Fibroblast of the conjunctiva (primary cell): ENCODE data around the gene TRAPPC1.

Experiments
- DNase-seq: peaks from one replicate; pipeline ENCODE4 v3.0.0-alpha.2; 2010; ENCODE audit warnings: low read depth

The TRAPPC1 gene

DNA sequence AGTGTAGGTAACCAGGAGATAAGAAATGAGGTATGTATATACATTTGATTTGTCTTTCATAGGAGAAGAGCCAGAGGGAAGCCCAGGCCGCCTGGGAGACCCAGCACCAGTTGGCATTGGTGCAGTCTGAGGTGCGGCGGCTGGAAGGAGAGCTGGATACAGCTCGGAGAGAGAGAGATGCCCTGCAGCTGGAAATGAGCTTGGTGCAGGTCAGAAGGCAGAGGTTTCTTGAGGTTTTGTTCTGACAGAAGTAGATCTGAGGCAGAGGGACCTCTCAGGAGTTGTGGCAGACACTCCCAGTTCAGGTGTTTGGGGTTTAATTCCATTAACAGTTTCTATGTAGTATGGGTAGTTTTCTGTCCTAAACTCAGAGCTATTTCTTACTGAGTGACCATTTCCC lies 8.3 kb upstream of the TRAPPC1 start:
- no peak for DNase-seq

DNA sequence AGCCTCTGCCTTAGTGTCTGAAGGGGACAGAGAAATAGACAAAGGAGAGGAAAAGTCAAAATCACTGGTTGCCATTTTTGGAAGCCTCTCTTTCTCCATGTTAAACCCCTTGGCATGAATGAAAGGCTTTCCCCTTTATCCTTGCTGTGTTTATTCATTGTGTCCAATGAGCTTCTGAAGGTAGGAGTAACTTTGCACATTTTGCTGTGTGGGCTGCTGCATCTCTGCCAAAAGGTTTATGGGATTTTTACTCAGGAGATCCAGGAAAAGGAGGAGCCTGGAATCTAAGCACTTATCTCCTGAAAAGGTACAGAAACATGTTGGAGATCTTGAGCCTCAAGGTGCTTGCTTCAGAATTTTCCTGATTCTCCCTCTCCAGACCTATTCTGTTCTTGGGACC lies 4.1 kb upstream of the TRAPPC1 start:
- no peak for DNase-seq

DNA sequence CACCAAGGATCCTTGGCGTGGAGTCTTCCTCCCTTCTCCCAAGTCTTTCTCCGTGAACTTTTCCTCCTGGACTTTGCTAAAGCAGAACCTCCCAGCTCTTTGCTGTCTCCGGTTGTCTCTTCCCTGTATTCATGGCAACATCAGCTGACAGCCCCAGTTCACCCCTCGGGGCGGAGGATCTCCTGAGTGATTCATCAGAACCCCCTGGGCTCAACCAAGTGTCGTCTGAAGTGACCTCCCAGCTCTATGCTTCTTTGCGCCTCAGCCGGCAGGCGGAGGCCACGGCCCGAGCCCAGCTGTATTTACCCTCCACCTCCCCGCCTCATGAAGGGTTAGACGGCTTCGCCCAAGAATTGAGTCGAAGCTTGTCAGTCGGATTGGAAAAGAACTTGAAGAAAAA lies 1.2 kb upstream of the TRAPPC1 start:
- no peak for DNase-seq

DNA sequence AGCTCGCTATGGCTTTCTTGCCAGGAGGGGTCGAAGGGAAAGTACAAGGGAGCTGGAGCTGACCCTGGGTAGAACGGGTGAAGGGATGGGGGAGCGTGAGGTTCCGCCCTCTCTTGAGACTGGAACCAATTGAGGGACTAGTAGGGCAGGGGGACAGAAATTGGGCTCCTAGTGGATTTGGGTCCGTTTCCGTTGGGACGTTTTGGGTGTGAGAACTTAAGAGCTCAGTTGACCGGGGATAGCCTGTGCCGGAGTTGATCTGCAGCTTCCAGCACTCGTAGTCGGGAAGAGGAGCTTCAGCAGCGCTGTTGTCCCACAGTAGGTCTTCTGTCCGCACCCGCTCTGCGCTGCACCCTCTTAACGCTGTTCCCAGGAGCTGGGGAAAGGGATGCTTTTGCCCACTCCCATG lies 741 bp upstream of the TRAPPC1 start:
- no peak for DNase-seq

DNA sequence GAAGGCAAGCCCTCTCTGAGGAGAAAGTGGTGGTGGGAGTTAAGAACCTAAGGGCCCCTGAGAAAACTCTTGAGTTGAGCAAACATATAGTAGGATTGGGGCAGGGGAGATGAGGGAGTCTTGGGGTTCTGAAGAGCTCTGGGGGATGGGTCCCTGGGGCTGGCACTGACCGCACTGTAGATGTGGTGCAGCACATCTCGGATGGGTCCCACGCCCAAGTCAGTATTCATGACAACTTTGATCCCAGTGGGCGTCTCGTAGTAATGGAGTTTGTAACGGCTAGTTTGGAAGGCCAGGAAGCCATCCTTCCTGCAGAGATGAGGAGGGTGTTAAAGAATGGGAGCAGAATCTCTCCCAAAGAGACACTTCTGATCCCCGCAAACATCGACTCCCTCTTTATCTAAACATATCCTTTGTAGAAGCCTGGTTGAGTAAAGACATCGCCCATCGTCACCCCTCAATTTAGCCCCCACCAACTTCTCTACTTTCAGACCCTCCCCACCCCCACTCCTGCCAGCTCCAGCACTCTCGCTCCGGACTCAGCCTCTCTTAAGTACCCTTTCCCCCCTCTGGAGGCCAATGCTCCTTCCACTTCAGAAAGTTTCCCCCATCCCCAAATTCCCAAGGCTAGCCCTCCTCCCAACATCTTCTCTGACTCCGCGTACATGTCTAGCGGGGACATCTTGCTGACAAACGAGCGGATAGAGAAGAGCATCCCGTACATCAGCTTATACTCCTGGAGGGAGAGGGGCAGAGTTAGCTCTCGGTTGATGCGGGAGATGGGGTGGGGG lies 710 bp downstream of the TRAPPC1 start:
- DNase-seq: no peak

DNA sequence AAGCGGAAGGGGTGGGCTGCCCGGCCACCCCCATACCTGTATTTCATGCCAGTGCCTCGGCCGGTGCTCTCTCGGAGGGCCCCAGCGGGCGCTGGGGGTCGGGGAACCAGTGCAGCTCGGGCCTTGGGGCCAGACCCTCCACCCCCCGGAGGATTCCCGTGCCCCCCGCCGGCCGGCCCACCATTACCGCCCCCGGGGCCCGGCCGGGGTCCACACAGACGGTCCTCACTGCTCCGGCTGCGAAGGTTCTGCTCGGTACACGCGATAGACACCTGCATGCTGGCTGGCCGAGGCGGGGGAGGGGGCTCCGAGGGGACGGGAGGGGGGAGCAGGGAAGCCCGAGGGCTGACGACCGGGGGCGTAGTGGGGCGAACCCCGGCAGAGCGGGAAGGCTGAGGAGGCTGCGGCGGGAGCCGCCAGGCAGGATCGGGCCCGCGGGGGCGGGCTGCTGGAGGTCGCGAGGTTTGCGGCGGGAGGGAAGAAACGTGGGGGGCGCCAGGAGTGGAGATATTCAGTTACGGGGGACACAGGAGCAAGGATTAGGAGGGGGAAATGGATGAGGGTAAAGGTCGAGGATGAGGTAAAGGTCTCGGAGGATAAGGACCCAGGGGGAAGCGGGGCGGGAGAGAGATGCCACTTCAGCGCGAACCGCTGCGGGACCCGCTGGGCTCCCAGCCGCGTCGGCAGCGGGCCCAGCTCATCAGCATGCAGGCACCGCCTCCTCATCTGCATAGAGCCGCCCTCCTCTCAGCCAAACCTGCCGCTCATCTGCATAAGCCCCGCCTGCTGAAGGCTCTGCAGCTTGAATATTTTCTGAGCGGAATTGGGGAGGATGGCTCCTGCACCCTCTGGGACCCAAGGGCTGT lies 2.4 kb downstream of the TRAPPC1 start, which contains the start of gene KCNAB3:
KCNAB3 (minus strand) TSS at position 699 of the 866 bp plus-strand sequence; CDS start at position 278, 421 bp downstream.
- no peak for DNase-seq

DNA sequence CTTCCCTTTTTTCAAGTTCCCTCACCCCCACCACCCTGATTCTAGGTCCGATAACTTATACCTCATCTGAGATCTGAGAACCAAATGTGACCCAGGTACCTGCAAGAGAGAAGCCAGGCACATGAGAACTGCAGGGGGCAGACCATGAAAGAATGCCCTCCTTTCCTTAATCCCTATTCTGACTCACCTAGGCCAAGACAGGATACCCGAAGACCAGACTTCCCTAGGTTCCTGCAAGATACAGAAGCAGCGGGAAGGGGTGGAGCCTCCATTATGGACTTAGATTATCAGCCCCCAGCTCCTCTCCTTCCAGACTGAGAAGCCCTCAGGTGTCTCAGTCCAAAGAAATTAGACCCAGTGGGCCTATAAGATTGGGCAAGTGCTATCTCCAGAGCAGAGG lies 4.2 kb downstream of the TRAPPC1 start:
- no peak for DNase-seq

DNA sequence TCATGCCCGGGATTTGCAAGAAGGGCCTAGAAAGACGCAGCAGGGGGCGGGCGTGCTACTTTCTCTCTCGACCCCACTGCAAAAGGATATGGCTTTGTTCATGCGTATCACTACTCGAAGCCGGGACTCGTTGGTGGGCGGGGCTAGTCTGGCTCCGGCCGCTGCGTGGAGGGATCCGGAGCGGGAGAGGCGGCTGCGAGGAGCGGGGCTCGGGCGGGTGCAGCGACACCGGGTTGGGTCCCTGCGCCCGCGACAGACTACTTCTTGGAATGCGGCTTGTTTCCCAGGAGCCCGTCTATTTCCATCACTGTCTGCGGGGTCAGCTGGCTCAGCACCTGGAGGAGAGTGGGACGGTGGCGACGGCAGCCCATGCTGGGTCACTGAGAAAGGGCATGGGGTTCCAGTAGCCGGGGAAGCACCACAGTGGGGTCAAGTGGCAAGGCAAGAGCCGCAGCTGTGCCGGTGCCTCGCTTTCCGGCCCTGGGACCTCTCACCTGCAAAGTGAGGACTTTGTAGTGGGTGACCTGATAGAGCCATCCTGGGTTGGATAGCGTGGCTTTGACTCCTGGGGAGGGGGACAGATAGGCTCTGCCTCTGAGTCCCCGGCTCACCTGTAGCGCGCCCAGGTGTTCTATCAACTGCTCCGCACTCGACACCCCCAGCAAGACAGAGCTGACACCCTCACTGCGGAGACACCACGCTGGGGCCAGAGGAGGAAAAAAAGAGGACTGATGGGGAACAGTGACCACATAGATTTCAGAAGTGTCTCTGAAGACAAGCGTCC lies 8.7 kb downstream of the TRAPPC1 start:
- no peak for DNase-seq

DNA sequence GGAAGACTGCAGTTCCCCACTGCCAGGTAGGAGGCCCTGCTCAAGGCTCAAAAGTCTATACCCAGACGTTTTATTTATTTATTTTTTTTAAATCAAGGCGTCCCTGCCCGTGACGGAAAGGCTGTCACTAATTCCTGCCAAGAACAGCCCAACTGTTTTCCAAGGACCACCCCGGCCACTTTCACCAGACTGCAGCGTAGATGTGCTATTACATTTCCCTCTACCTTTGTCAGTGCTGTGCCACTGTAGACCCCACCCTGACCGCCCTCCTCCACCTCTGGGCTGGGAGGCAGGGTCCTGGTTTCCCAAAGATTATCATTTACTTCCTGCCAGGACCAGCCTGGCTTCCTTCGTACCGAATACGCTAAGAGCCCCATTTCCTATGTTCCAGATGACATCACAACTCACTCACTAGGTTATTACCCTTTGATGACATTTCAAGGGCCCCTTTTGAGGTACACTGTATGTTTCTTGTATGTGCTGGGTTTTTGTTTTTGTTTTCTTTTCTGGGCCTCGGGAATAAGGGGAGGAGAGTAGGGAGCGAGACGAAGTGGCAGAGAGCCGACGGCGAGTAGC lies 9.4 kb downstream of the TRAPPC1 start:
- DNase-seq: no peak

DNA sequence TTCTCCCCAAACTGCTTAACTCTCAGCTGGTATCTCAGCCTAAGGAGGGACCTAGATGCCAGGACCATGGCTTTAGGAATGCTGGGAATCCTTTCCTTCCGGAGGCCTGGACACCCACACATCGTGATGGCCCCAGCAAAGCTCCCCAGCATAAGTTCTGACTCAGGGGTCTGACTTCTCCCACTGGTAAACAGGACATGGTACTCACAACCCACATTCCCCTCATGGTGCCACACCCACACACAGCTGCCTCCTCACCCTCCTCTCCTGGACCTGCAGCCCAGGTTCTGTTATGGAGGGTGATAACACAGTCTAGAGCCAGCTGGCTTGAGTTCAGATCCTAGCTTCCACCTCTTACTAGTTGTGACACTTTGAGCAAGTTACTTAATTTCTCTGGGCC lies 14.9 kb downstream of the TRAPPC1 start:
- DNase-seq: no peak

DNA sequence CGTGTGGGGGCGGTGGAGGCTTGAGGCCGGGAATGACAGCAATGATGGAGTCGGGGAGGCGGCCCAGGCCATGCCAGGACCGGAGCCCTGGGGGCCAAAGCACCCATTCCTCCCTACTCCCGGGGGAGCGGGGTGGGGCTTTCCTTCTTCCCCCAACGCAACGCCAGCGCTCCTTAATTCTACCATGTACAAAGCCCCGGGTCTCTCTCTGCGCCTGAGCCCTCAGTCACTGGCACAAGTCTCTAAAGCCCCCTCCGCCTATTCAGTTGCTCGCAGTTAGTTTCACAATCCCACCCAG lies 15.4 kb downstream of the TRAPPC1 start:
- no peak for DNase-seq

DNA sequence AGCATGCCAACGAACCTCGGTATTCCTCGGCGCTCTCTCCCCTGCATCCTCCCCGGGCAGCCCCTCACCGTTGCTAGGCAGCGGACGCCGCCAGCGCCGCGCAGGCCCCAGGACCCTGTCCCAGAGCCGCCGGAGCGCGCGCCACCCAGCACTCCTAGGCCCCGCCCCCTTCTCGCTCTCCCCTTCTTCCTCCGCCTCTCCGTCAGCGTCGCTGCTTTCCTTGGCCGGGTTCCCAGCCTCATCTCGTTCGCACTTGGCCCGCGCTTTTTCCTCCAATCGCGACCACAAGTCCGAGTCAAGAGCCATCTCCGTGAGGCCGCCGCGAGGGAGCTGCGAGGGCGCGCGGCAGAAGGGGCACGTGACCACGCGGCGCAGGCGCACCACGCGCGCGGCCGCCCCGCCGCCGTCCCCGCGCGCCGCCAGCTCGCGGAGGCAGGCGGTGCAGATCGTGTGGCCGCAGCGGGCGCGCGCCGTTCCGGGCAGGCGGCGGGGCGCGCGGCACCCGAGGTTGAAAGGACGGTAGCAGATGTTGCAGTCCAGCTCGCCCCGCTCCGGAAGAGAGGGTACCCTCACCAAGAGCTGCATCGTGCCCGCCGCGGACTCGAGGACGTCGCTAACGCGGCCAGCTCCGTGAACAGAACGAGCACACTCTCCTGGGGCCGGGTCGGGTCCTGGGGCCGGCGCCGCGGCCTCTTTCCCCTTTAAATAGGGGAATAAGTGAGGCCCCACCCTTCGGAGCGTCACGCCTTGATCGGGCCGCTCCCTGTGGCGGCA lies 15.9 kb downstream of the TRAPPC1 start, which contains the start of gene RNF227:
RNF227 (minus strand) TSS at position 679 of the 774 bp plus-strand sequence; CDS start at position 585, 94 bp downstream.
- peak; percentile 94 for DNase-seq

DNA sequence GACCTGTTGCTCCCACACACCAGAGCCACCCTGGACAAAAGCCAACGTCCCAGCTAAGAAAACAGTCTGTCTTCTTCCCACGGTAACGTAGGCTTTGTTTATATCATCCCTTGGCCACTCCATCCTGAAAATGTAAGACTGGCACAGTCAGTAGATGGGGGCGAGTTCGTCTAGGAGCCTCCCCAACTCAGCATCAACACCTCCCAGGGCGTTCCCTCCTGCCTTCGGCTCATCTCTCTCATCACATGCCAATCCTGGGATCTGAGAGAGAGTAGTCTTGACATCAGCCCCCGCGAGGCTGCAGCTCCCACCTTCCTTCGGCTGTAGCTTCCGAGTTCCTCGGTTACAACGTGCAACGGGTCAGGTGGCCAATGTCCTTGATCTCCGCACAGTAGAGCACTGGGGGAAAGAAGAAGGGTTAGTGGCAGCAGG lies 16.6 kb downstream of the TRAPPC1 start:
- no peak for DNase-seq

DNA sequence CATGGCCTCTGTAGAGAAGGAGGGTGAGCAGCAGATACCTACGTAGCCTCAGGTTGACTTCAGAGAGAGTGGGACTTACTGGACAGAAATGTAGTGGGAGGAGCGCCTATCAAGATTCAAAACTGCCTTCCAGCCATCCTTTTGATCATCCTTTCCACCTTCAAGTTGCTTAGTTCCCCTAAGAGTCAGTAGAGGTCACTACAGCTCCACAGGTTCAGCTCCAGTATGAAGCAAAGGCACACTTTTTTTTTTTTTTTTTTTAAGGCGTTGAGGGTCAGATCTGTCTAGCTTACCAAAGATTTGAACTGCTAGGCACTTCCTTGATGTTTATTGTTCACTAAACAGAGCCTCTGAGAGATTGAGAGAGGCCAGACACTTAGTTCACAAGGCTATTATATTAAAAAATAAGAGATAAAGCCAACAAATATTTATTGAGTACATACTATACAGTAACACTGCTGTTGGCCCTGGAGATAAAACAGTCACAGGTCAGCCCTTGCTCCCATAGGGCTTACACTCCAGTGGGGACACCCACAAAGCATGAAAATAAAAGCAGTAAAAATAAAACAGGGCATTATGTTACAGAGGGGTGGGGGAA lies 18.7 kb downstream of the TRAPPC1 start:
- peak; percentile 79 for DNase-seq

DNA sequence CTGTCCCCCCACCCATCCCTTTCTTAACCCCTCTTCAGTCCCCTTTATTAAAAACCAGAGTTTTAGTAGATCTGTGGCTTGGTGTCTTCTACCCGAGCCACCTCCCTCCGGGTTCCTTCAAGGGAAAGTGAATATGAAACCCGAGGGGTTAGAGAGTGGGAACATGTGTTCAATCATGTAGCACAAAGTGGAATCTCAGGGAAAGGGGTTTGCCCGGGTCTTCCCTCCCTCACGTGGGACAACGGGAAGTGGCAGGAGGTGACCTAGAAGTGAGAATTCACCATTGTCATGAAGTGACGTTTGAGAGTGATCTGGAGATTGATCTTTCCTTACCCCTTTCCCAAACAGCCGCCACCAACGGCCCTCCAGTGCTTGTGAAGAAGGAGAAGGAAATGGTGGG lies 20.6 kb downstream of the TRAPPC1 start:
- no peak for DNase-seq

DNA sequence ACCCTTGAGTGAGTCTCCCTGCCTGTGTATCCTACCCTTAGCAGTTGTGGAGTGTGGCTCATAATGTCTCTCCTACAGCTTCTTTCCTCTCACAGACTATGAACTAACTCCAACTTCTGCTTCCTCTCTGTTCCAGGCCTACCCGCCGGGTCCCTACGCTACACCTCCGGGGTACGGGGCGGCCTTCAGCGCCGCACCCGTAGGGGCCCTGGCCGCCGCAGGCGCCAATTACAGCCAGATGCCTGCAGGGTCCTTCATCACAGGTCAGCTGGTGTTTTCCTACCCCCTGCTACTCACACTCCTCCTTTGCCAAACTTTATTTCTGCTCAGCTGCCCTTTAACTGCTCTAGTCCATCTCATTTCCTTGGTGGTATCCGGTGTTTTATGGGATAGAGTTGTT lies 21.0 kb downstream of the TRAPPC1 start:
- no peak for DNase-seq

DNA sequence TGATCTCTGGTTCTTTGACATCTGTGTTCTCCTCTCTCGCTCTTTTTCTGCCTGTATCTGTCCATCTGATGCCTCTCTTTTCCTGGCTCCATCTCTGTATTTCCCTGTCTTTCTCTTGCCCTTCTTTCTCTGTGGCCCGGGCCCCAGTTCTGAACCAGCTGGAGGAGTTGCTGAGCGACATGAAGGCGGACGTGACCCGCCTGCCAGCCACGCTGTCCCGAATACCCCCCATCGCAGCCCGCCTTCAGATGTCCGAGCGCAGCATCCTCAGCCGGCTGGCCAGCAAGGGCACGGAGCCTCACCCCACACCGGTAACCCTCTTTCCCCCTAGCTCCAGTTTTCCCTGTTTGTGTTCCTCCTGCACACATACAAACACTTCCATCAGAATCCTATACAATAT lies 21.5 kb downstream of the TRAPPC1 start:
- no peak for DNase-seq

DNA sequence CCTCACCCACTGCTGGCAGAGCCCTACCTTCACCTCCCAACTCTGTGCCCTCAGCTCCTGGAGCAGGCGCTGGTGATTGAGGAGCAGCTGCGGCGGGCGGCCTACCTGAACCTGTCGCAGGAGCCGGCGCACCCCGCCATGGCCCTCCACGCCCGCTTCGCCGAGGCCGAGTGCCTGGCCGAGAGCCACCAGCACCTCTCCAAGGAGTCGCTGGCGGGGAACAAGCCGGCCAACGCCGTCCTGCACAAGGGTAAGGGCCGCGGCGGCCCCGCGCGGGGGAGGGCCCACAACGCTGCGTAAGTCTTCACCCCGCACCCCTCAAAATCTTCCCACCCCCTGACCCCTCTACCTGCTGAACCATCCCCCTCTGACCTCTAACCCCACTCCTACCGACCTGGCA lies 22.7 kb downstream of the TRAPPC1 start:
- DNase-seq: no peak

DNA sequence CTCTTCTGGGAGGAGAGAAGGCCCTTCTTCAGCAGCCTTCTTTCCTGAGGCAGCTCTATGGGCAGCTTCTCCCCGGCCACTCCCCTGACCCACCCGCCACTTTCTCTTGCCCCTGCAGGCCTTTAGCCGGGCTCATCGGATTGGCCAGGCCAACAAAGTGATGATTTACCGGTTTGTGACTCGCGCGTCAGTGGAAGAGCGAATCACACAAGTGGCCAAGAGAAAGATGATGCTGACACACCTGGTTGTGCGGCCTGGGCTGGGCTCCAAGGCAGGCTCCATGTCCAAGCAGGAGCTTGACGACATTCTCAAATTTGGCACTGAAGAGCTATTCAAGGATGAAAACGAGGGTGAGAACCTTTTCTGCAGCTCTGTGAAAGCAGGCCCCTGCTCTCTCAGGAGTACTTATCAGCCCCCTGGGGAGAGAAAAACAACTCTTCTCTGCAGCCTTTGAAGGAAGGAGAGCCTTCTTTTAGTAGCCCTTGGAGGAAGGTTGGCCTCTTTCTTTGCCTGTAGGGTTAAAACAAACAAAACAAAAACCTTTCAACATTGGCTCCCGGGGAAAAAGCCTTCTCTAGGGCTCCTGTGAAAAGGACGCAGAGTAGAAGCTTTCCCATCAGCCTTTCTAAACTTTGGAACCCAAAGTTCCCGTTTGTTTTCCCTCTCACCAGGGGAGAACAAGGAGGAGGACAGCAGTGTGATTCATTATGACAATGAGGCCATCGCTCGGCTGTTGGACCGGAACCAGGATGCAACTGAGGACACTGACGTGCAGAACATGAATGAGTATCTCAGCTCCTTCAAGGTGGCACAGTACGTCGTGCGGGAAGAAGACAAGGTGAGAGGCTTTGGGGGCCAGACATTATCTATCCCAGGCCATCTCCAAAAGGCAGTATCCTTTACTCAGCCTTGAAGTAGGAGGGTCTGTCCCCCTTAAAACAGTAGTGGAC lies 28.3 kb downstream of the TRAPPC1 start:
- no peak for DNase-seq

DNA sequence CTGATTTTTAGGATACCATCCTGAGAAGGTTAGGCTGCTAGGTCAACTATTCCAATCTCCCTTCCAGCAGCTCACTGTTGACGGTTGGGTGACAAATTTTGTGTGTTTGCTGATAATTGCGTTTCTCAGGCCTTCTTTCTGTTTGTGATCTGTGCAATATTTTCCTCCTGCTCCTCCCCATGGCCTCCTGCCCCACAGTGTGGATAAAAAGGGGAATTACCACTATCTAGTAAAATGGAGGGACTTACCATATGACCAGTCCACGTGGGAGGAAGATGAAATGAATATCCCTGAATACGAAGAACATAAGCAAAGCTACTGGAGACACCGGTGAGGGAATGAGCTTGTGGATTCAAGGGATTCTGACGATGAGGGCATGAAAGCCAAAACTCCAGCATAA lies 34.0 kb downstream of the TRAPPC1 start:
- DNase-seq: peak; percentile 56
